ENCODE data around the gene NR6A1. TPM values are rescaled to one million over a fixed set of nuclear protein-coding genes. Genes with fewer than 3 reads are reported as not detected.
A peak's percentile ranks its signal among the peaks of the same experiment; 100 is the strongest.

The NR6A1 gene
- total RNA-seq, 2 experiments from 2014 or later, result 0.82 to 1.1 TPM

- Mint-ChIP-seq H3K27ac (no peak overlapping the region), H3K4me3 (no peak overlapping the region), H3K36me3 (ENCODE audit: low read depth) (no peaks in the 10 kb centered on the region), H3K9me3 (ENCODE audit: low read depth) (no peaks in the 10 kb centered on the region), H3K4me1 (no peaks in the 10 kb centered on the region), H3K27me3 (peaks cover 6% of the 10 kb centered on the region)
- CTCF ChIA-PET, result no interaction called here
- DNase-seq (no peak), ATAC-seq (no peak)
- intact Hi-C loops (cut with DNase I, micrococcal nuclease), result no loop called here
- POLR2A ChIA-PET, result no interaction called here
Measured at GRCh38 chr9:124559871-124560270, 211.2 kb downstream of the NR6A1 start.

GRCh38 chr9:124558777-124559470 lies 212.2 kb downstream of the NR6A1 start:
- CTCF ChIA-PET, result interaction anchor here (0.7 to 1.4 kb wide), 3 partner anchors 20 to 434 kb away, joined by 5 read pairs; no protein-coding TSS in a partner anchor
- intact Hi-C loops (cut with DNase I, micrococcal nuclease), result no loop called here
- Mint-ChIP-seq H3K36me3 (ENCODE audit: low read depth) (no peaks in the 10 kb centered on the region), H3K9me3 (ENCODE audit: low read depth) (no peaks in the 10 kb centered on the region), H3K27me3 (peaks cover 6% of the 10 kb centered on the region), H3K27ac (no peak overlapping the region), H3K4me1 (no peaks in the 10 kb centered on the region), H3K4me3 (no peak overlapping the region)
- ATAC-seq (no peak), DNase-seq (no peak)
- POLR2A ChIA-PET, result no interaction called here

GRCh38 chr9:124557895-124558294 lies 213.2 kb downstream of the NR6A1 start:
- Mint-ChIP-seq H3K36me3 (ENCODE audit: low read depth) (no peaks in the 10 kb centered on the region), H3K9me3 (ENCODE audit: low read depth) (no peaks in the 10 kb centered on the region), H3K27ac (no peak overlapping the region), H3K4me3 (no peak overlapping the region), H3K4me1 (no peaks in the 10 kb centered on the region), H3K27me3 (peaks cover 5% of the 10 kb centered on the region)
- ChIA-PET POLR2A (no interaction called here), CTCF (interaction anchor here (0.7 to 1.4 kb wide), 4 partner anchors 21 to 600 kb away, joined by 3 to 5 read pairs (median 4); no protein-coding TSS in a partner anchor)
- intact Hi-C loops (cut with DNase I, micrococcal nuclease), result no loop called here
- ATAC-seq, result no peak
- no peak for DNase-seq

- ChIA-PET CTCF (interaction anchor here (0.7 to 1.2 kb wide), 3 partner anchors 20 to 157 kb away, joined by 3 to 4 read pairs (median 3); no protein-coding TSS in a partner anchor), POLR2A (no interaction called here)
- no peak for DNase-seq
- ATAC-seq, result no peak
- H3K27ac Mint-ChIP-seq, result no peak overlapping the region
- H3K27me3 Mint-ChIP-seq, result peaks cover 4% of the 10 kb centered on the region
- intact Hi-C loops (cut with DNase I, micrococcal nuclease), result no loop called here
- H3K4me1 Mint-ChIP-seq, result no peaks in the 10 kb centered on the region
- no peak overlapping the region for H3K4me3 Mint-ChIP-seq
- H3K9me3 Mint-ChIP-seq (ENCODE audit: low read depth), result no peaks in the 10 kb centered on the region
- no peaks in the 10 kb centered on the region for H3K36me3 Mint-ChIP-seq (ENCODE audit: low read depth)
Measured at GRCh38 chr9:124555043-124555442, 216.1 kb downstream of the NR6A1 start.

GRCh38 chr9:124553738-124554137 lies 217.4 kb downstream of the NR6A1 start:
- H3K9me3 Mint-ChIP-seq (ENCODE audit: low read depth), result no peaks in the 10 kb centered on the region

GRCh38 chr9:124552273-124552605 lies 218.9 kb downstream of the NR6A1 start:
- ATAC-seq (no peak), DNase-seq (no peak)
- intact Hi-C loops (cut with DNase I, micrococcal nuclease), result loop anchor here (5.0 kb wide), 2 partner anchors 160 to 970 kb away; no protein-coding TSS in a partner anchor
- Mint-ChIP-seq H3K27ac (no peak overlapping the region), H3K9me3 (ENCODE audit: low read depth) (no peaks in the 10 kb centered on the region), H3K4me3 (no peak overlapping the region), H3K36me3 (ENCODE audit: low read depth) (no peaks in the 10 kb centered on the region), H3K4me1 (peaks cover 8% of the 10 kb centered on the region), H3K27me3 (peaks cover 2% of the 10 kb centered on the region)
- ChIA-PET CTCF (interaction anchor here (1.1 to 2.1 kb wide), 5 partner anchors 12 to 159 kb away, joined by 3 to 11 read pairs (median 6); no protein-coding TSS in a partner anchor), POLR2A (no interaction called here)

More at GRCh38 chr9:124553738-124554137, 217.4 kb downstream of the NR6A1 start:
- intact Hi-C loops (cut with DNase I, micrococcal nuclease), result loop anchor here (5.0 kb wide), 2 partner anchors 159 to 969 kb away; no protein-coding TSS in a partner anchor
- H3K27ac Mint-ChIP-seq, result no peak overlapping the region
- H3K4me1 Mint-ChIP-seq, result peaks cover 5% of the 10 kb centered on the region
- DNase-seq, result no peak
- no peak for ATAC-seq
- H3K36me3 Mint-ChIP-seq (ENCODE audit: low read depth), result no peaks in the 10 kb centered on the region
- ChIA-PET CTCF (no interaction called here), POLR2A (interaction anchor here (0.6 kb wide), 1 partner anchor 13 kb away, joined by 4 read pairs; no protein-coding TSS in a partner anchor)
- peaks cover 4% of the 10 kb centered on the region for H3K27me3 Mint-ChIP-seq
- no peak overlapping the region for H3K4me3 Mint-ChIP-seq

- POLR2A ChIA-PET, result interaction anchor here (0.7 kb wide), 1 partner anchor 25 kb away, joined by 3 read pairs; no protein-coding TSS in a partner anchor
- DNase-seq, result peak; percentile 63
Measured at GRCh38 chr9:124551472-124552272, 219.4 kb downstream of the NR6A1 start.

GRCh38 chr9:124550072-124550471 lies 221.0 kb downstream of the NR6A1 start:
- no peak overlapping the region for H3K27ac Mint-ChIP-seq
- ChIA-PET CTCF (interaction anchor here (1.0 to 1.1 kb wide), 2 partner anchors 13 to 67 kb away, joined by 3 to 4 read pairs; no protein-coding TSS in a partner anchor), POLR2A (interaction anchor here (0.7 kb wide), 1 partner anchor 46 kb away, joined by 3 read pairs; no protein-coding TSS in a partner anchor)
- no peaks in the 10 kb centered on the region for H3K9me3 Mint-ChIP-seq (ENCODE audit: low read depth)
- H3K4me3 Mint-ChIP-seq, result no peak overlapping the region
- H3K4me1 Mint-ChIP-seq, result peaks cover 8% of the 10 kb centered on the region
- ATAC-seq (no peak), DNase-seq (no peak)
- intact Hi-C loops (cut with DNase I, micrococcal nuclease), result loop anchor here (5.0 kb wide), 2 partner anchors 162 to 972 kb away; no protein-coding TSS in a partner anchor
- peaks cover 4% of the 10 kb centered on the region for H3K27me3 Mint-ChIP-seq
- H3K36me3 Mint-ChIP-seq (ENCODE audit: low read depth), result no peaks in the 10 kb centered on the region

More at GRCh38 chr9:124551472-124552272, 219.4 kb downstream of the NR6A1 start:
- ATAC-seq, result peak; percentile 91
- CTCF ChIA-PET, result interaction anchor here (0.8 to 2.1 kb wide), 7 partner anchors 13 to 162 kb away, joined by 3 to 11 read pairs (median 4); no protein-coding TSS in a partner anchor
- intact Hi-C loops (cut with DNase I, micrococcal nuclease), result loop anchor here (1.0 to 5.0 kb wide), 3 partner anchors 161 to 971 kb away; no protein-coding TSS in a partner anchor
- H3K27me3 Mint-ChIP-seq, result peaks cover 4% of the 10 kb centered on the region
- no peak overlapping the region for H3K4me3 Mint-ChIP-seq
- no peaks in the 10 kb centered on the region for H3K36me3 Mint-ChIP-seq (ENCODE audit: low read depth)
- H3K9me3 Mint-ChIP-seq (ENCODE audit: low read depth), result no peaks in the 10 kb centered on the region
- H3K4me1 Mint-ChIP-seq, result peaks cover 8% of the 10 kb centered on the region
- H3K27ac Mint-ChIP-seq, result no peak overlapping the region

GRCh38 chr9:124549016-124549415 lies 222.1 kb downstream of the NR6A1 start:
- H3K27ac Mint-ChIP-seq, result no peak overlapping the region
- H3K27me3 Mint-ChIP-seq, result peaks cover 4% of the 10 kb centered on the region
- CTCF ChIA-PET, result interaction anchor here (1.1 kb wide), 1 partner anchor 12 kb away, joined by 4 read pairs; no protein-coding TSS in a partner anchor
- no peak overlapping the region for H3K4me3 Mint-ChIP-seq
- H3K9me3 Mint-ChIP-seq (ENCODE audit: low read depth), result no peaks in the 10 kb centered on the region
- H3K36me3 Mint-ChIP-seq (ENCODE audit: low read depth), result no peaks in the 10 kb centered on the region
- no peak for ATAC-seq
- intact Hi-C loops (cut with DNase I, micrococcal nuclease), result no loop called here
- POLR2A ChIA-PET, result no interaction called here
- no peak for DNase-seq
- H3K4me1 Mint-ChIP-seq, result peaks cover 8% of the 10 kb centered on the region

GRCh38 chr9:124544535-124544934 lies 226.6 kb downstream of the NR6A1 start:
- H3K4me3 Mint-ChIP-seq, result no peak overlapping the region
- CTCF ChIA-PET, result interaction anchor here (0.6 to 3.3 kb wide), 2 partner anchors 8 to 95 kb away, joined by 3 to 33 read pairs; no protein-coding TSS in a partner anchor
- intact Hi-C loops (cut with DNase I, micrococcal nuclease), result no loop called here
- POLR2A ChIA-PET, result no interaction called here
- DNase-seq, result no peak
- no peaks in the 10 kb centered on the region for H3K36me3 Mint-ChIP-seq (ENCODE audit: low read depth)
- no peak overlapping the region for H3K27ac Mint-ChIP-seq
- H3K9me3 Mint-ChIP-seq (ENCODE audit: low read depth), result no peaks in the 10 kb centered on the region
- H3K27me3 Mint-ChIP-seq, result peaks cover 4% of the 10 kb centered on the region
- peaks cover 8% of the 10 kb centered on the region for H3K4me1 Mint-ChIP-seq
- ATAC-seq, result no peak

- H3K4me1 Mint-ChIP-seq, result no peaks in the 10 kb centered on the region
- ChIA-PET CTCF (interaction anchor here (0.5 kb wide), 1 partner anchor 141 kb away, joined by 3 read pairs; no protein-coding TSS in a partner anchor), POLR2A (no interaction called here)
- DNase-seq (no peak), ATAC-seq (no peak)
- H3K27ac Mint-ChIP-seq, result no peak overlapping the region
- intact Hi-C loops (cut with DNase I, micrococcal nuclease), result no loop called here
- no peaks in the 10 kb centered on the region for H3K36me3 Mint-ChIP-seq (ENCODE audit: low read depth)
- no peaks in the 10 kb centered on the region for H3K9me3 Mint-ChIP-seq (ENCODE audit: low read depth)
- H3K27me3 Mint-ChIP-seq, result peaks cover 4% of the 10 kb centered on the region
- H3K4me3 Mint-ChIP-seq, result no peak overlapping the region
Measured at GRCh38 chr9:124541824-124542223, 229.3 kb downstream of the NR6A1 start.

All from activated CD4-positive, alpha-beta T cell treated with anti-CD3 and anti-CD28 coated beads for 36 hours (primary cell).